Pancreas (tissue), 10 donors: Measurements from ENCODE around the gene GMDS. TPM values are rescaled to one million over a fixed set of nuclear protein-coding genes. Genes with fewer than 3 reads are reported as not detected.

Experiments
- ATAC-seq, 4 donors: fragments of 200-7000 bp; cut with Tn5 transposase; one replicate each; pipeline versions ENCODE4 v1.8.0 to v1.9.1; 2020; ENCODE audit warnings: mild to moderate bottlenecking in 4 of 4, moderate library complexity in 4 of 4
- DNase-seq, 6 donors: peaks; one replicate each; pipeline ENCODE4 v3.0.0-alpha.2; 2020
- FAIRE-seq: peaks from 2 replicates; lab custom pipeline; 2012; peaks lifted over from hg19 to GRCh38; lab: Jason Lieb, UNC
- H3K27ac ChIP-seq, 4 donors: fragments of 200-600 bp; sonication (generic); 1 replicate in 3 of 4; 2 replicates in 1 of 4; pipeline versions ENCODE4 v1.5.0 to v1.8.0; 2020
- H3K27me3 ChIP-seq, 4 donors: fragments of 200-600 bp; one replicate each; pipeline ENCODE4 v1.8.0; 2021
- H3K36me3 ChIP-seq, 3 donors: fragments of 200-600 bp; sonication (generic) in 1 of 3; one replicate each; pipeline versions ENCODE4 v1.5.0 to v1.8.0; 2020 to 2021
- H3K4me1 ChIP-seq, 3 donors: fragments of 200-600 bp; one replicate each; pipeline ENCODE4 v1.8.0; 2021
- H3K4me3 ChIP-seq, 4 donors: fragments of 200-600 bp; sonication (generic) in 2 of 4; one replicate each; pipeline versions ENCODE4 v1.5.0 to v1.8.0; 2020 to 2021
- H3K9me3 ChIP-seq, 4 donors: fragments of 200-600 bp; one replicate each; pipeline ENCODE4 v1.8.0; 2021
- CTCF ChIP-seq, 4 donors: fragments of 200-600 bp; sonication (generic) in 3 of 4; IDR thresholded peaks; one replicate each; pipeline versions ENCODE4 v1.5.0 to v1.8.0; 2021; ENCODE audit warnings: antibody characterized with exemption in 4 of 4
- WGBS, 2 donors: extraction: QIAGEN DNeasy Blood & Tissue Kit; methylation state at CpG; one replicate each; pipeline ENCODE4 v1.1.7; 2013; 5-methylcytosine and 5-hydroxymethylcytosine counted together
- intact Hi-C, 3 donors: fragments of 100-400 bp; cut with DNase I; formaldehyde crosslinking; loops; one replicate each; pipeline versions ENCODE4 v1.11.1 to v1.14.2; 2022
- polyA plus RNA-seq, 2 donors: library from polyadenylated mRNA; stranded (reverse); fragments of 200-250 nt; gene quantifications; one replicate each; pipeline ENCODE4 v1.2.3, GENCODE V29; 2013
- total RNA-seq, 6 donors: library from RNA; stranded (reverse); fragmentation: NEBNext Ultra II Directional in 4 of 6; extraction: Animal tissue kit (Norgen Biotek cat#: 25700) in 4 of 6; gene quantifications; one replicate each; pipeline versions ENCODE4 v1.2.1 to v1.2.4, GENCODE V29; 2021 to 2023
- donor health status: healthy with polysubstance abuse.
- donor health status: DM: no; HTN: no; CAD: no; lungs with moderate emphysema.
- donor health status: DM: no; HTN: no; CAD: no.
- donor health status: control.
- donor health status: control.
- donor health status: Bipolar disorder and iron deficiency.
- donor health status: DM: yes; HTN: yes; CAD: no.
- donor health status: DM: no; HTN: no; CAD: no.
- donor health status: DM: no; HTN: no; CAD: no.
- donor health status: DM: yes; HTN: yes; CAD: no.

Gene GMDS
- total and polyA plus RNA-seq, 8 donors = 7.6 to 40.8 (median 26.5) TPM

GRCh38 chr6:1841136-1841535 is 404.3 kb downstream of the GMDS start:
- WGBS, 2 donors = 28 to 29% methylated on average over 3 of the region's 3 CpGs
- Histone ChIP-seq H3K36me3 (no peaks in the 10 kb centered on the region), H3K27ac (peak overlapping the region; percentile 3 to 87 (median 50)), H3K4me1 (peaks cover 0 to 23% (median 16%) of the 10 kb centered on the region in 3 donors), H3K4me3 (peak overlapping the region in 2 of 4 donors; percentile 15 to 16), H3K27me3 (no peaks in the 10 kb centered on the region), H3K9me3 (no peaks in the 10 kb centered on the region)
- no peak for TF ChIP-seq CTCF (IDR thresholded peaks at IDR 0.05)
- DNase-seq = no peak
- intact Hi-C loops = no loop called here
- ATAC-seq = peak in 3 of 4 donors; percentile 2 to 8 (median 5)
- FAIRE-seq = no peak

GRCh38 chr6:1840491-1841121 is 404.8 kb downstream of the GMDS start:
- WGBS, 2 donors = 57 to 59% methylated on average over 13 of the region's 13 CpGs
- peak overlapping the region in 2 of 4 donors; percentile 15 to 16 for H3K4me3 ChIP-seq
- ATAC-seq = peak; percentile 77 to 86 (median 81)
- no peaks in the 10 kb centered on the region for H3K9me3 ChIP-seq
- peaks cover 0 to 23% (median 16%) of the 10 kb centered on the region in 3 donors for H3K4me1 ChIP-seq
- H3K27me3 ChIP-seq = no peaks in the 10 kb centered on the region
- no peak for FAIRE-seq
- intact Hi-C loops = no loop called here
- no peaks in the 10 kb centered on the region for H3K36me3 ChIP-seq
- DNase-seq = peak in 4 of 6 donors; percentile 31 to 57 (median 35)
- no peak for TF ChIP-seq CTCF (IDR thresholded peaks at IDR 0.05)
- peak overlapping the region; percentile 3 to 87 (median 50) for H3K27ac ChIP-seq

GRCh38 chr6:1839361-1839760 is 406.0 kb downstream of the GMDS start:
- H3K27ac ChIP-seq = peak overlapping the region in 2 of 4 donors; percentile 66 to 87
- TF ChIP-seq CTCF (IDR thresholded peaks at IDR 0.05) = no peak
- no peak overlapping the region for H3K4me3 ChIP-seq
- no peak for DNase-seq
- no peaks in the 10 kb centered on the region for H3K9me3 ChIP-seq
- H3K4me1 ChIP-seq = peaks cover 0 to 23% (median 16%) of the 10 kb centered on the region in 3 donors
- ATAC-seq = peak in 2 of 4 donors; percentile 4
- FAIRE-seq = no peak
- no peaks in the 10 kb centered on the region for H3K27me3 ChIP-seq
- H3K36me3 ChIP-seq = no peaks in the 10 kb centered on the region
- intact Hi-C loops = no loop called here

- FAIRE-seq (no peak), ATAC-seq (peak; percentile 40 to 68 (median 48))
- 26 to 27% methylated on average over 5 of the region's 5 CpGs for whole genome bisulfite sequencing, 2 donors
Observed at GRCh38 chr6:1838604-1839213, 406.7 kb downstream of the GMDS start.

More at GRCh38 chr6:1838604-1839213, 406.7 kb downstream of the GMDS start:
- Histone ChIP-seq H3K27me3 (no peaks in the 10 kb centered on the region), H3K4me3 (no peak overlapping the region), H3K27ac (peak overlapping the region in 2 of 4 donors; percentile 66 to 87), H3K4me1 (peaks cover 0 to 25% (median 18%) of the 10 kb centered on the region in 3 donors), H3K9me3 (no peaks in the 10 kb centered on the region), H3K36me3 (no peaks in the 10 kb centered on the region)
- no peak for DNase-seq
- intact Hi-C loops = no loop called here
- no peak for TF ChIP-seq CTCF (IDR thresholded peaks at IDR 0.05)
